ENCODE measurements around the gene DLG1.
A peak's percentile ranks its signal among the peaks of the same experiment; 100 is the strongest.
"Not testable (repeated sequence)": the region's sequence is repeated elsewhere in the genome, so short reads cannot be mapped to it uniquely, and the experiment has no call there.

Gene DLG1

GRCh38 chr3:197203714-197204146, 94.7 kb downstream of the DLG1 start:
- H3K4me1 ChIP-seq (ENCODE audit: control insufficient read depth, low read depth, low read length): peaks cover 48% of the 10 kb centered on the region
- H3K36me3 ChIP-seq (ENCODE audit: control insufficient read depth, low read depth, low read length): no peaks in the 10 kb centered on the region
- no peak overlapping the region for H3K9ac ChIP-seq (ENCODE audit: low read length)
- no peaks in the 10 kb centered on the region for H3K27me3 ChIP-seq (ENCODE audit: control insufficient read depth, insufficient read depth, low read length)
- no peaks in the 10 kb centered on the region for H3K9me3 ChIP-seq (ENCODE audit: control insufficient read depth, low read depth, low read length)
- H3K27ac ChIP-seq (ENCODE audit: low read length): no peak overlapping the region
- H3K4me3 ChIP-seq (ENCODE audit: low read length): peak overlapping the region; percentile 7

DNA sequence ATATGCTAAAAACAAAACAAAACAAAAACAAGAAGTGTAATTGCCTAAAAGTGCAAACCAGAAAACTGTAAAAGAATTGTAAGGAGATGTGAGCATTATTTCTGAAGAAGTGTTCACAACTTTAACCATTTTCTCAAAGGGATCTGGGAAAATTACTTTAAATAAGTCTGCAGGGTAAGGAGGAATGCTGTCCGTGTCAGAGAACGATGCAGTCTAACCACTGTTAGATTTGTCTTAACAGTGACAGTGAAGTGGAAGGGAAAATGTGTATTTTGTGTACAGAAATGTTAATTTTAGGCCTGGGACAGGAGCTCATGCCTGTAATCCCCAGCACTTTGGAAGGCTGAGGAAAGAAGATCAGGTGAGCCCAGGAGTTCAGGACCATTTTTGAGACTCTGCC, 95.7 kb downstream of the DLG1 start:
- no peak overlapping the region for H3K27ac ChIP-seq (ENCODE audit: low read length)
- no peak overlapping the region for H3K9ac ChIP-seq (ENCODE audit: low read length)
- no peaks in the 10 kb centered on the region for H3K27me3 ChIP-seq (ENCODE audit: control insufficient read depth, insufficient read depth, low read length)
- no peaks in the 10 kb centered on the region for H3K36me3 ChIP-seq (ENCODE audit: control insufficient read depth, low read depth, low read length)
- no peak overlapping the region for H3K4me3 ChIP-seq (ENCODE audit: low read length)
- peaks cover 48% of the 10 kb centered on the region for H3K4me1 ChIP-seq (ENCODE audit: control insufficient read depth, low read depth, low read length)
- H3K9me3 ChIP-seq (ENCODE audit: control insufficient read depth, low read depth, low read length): no peaks in the 10 kb centered on the region

DNA sequence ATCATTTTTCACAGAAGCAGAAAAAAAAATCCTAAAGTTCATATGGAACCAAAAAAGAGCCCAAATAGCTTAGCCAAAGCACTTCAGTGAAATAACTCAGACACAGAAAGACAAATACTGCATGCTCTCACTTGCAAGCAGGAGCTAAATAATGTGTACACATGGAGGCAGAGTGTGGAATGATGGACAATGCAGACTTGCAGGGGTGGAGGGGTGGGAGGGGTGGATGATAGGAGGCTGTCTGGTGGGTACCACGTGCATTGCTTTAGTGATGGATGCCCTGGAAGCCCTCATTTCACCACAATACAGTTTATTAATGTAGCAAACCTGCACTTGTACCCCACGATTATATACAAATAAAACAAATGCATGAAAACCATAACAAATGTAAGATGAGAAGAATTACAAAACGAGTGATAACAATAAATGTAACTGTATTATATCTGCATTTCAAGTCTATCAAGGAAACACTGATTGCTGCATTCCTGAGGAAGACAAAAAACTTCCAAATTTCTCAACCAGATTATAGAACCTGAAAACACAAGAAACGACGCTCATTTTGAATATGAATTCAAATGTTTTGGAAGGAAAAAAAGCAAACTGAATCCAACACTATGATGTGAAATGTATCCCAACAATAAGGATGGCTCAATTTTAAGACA, 96.5 kb downstream of the DLG1 start:
- H3K9ac ChIP-seq (ENCODE audit: low read length): no peak overlapping the region
- H3K27me3 ChIP-seq (ENCODE audit: control insufficient read depth, insufficient read depth, low read length): no peaks in the 10 kb centered on the region
- no peak overlapping the region for H3K4me3 ChIP-seq (ENCODE audit: low read length)
- H3K27ac ChIP-seq (ENCODE audit: low read length): no peak overlapping the region
- H3K9me3 ChIP-seq (ENCODE audit: control insufficient read depth, low read depth, low read length): no peaks in the 10 kb centered on the region
- no peaks in the 10 kb centered on the region for H3K36me3 ChIP-seq (ENCODE audit: control insufficient read depth, low read depth, low read length)
- H3K4me1 ChIP-seq (ENCODE audit: control insufficient read depth, low read depth, low read length): peaks cover 43% of the 10 kb centered on the region

DNA sequence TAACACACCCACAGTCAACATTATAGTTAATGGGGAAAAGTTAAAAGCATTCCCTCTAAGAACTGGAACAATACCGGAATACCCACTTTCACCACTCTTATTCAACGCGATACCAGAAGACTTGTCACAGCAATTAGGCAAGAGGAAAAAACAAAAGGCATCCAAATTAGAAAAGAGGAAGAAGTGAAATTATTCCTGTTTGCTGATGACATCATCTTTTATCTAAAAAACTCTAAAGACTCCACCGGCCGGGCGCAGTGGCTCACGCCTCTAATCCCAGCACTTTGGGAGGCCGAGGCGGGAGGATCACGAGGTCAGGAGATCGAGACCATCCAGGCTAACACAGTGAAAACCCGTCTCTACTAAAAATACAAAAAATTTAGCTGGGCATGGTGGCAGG, 97.6 kb downstream of the DLG1 start:
- H3K9ac ChIP-seq (ENCODE audit: low read length); H3K4me3 ChIP-seq (ENCODE audit: low read length); H3K27me3 ChIP-seq (ENCODE audit: control insufficient read depth, insufficient read depth, low read length); H3K9me3 ChIP-seq (ENCODE audit: control insufficient read depth, low read depth, low read length); H3K27ac ChIP-seq (ENCODE audit: low read length); H3K36me3 ChIP-seq (ENCODE audit: control insufficient read depth, low read depth, low read length): not testable (repeated sequence)
- peaks cover 41% of the 10 kb centered on the region for H3K4me1 ChIP-seq (ENCODE audit: control insufficient read depth, low read depth, low read length)

DNA sequence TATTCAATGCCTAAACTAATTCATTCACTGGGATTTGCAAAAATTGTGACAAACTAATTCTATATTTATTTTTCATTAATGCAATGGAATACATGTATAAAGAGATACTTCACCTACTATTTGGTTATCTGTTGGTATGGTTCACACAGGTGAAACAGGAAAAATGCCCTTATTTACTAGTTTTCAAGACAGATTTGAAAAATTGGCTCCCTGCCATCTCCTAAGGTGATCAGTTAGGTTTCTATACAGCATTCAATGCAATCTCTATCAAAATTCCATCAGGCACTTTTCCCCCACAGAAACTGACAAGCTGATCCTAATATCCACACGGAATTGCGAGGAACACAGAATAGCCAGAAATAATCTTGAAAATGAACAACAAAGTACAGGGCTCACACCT, 101.1 kb downstream of the DLG1 start:
- Histone ChIP-seq H3K9me3 (ENCODE audit: control insufficient read depth, low read depth, low read length) (no peaks in the 10 kb centered on the region), H3K4me1 (ENCODE audit: control insufficient read depth, low read depth, low read length) (peaks cover 9% of the 10 kb centered on the region), H3K27ac (ENCODE audit: low read length) (no peak overlapping the region), H3K27me3 (ENCODE audit: control insufficient read depth, insufficient read depth, low read length) (no peaks in the 10 kb centered on the region), H3K4me3 (ENCODE audit: low read length) (no peak overlapping the region), H3K9ac (ENCODE audit: low read length) (no peak overlapping the region), H3K36me3 (ENCODE audit: control insufficient read depth, low read depth, low read length) (no peaks in the 10 kb centered on the region)

- no peak overlapping the region for H3K4me3 ChIP-seq (ENCODE audit: low read length)
- H3K27me3 ChIP-seq (ENCODE audit: control insufficient read depth, insufficient read depth, low read length): no peaks in the 10 kb centered on the region
- H3K4me1 ChIP-seq (ENCODE audit: control insufficient read depth, low read depth, low read length): no peaks in the 10 kb centered on the region
- H3K9me3 ChIP-seq (ENCODE audit: control insufficient read depth, low read depth, low read length): no peaks in the 10 kb centered on the region
- no peak overlapping the region for H3K27ac ChIP-seq (ENCODE audit: low read length)
- H3K36me3 ChIP-seq (ENCODE audit: control insufficient read depth, low read depth, low read length): no peaks in the 10 kb centered on the region
- H3K9ac ChIP-seq (ENCODE audit: low read length): no peak overlapping the region
Observed at GRCh38 chr3:197196192-197196591, 102.2 kb downstream of the DLG1 start.

DNA sequence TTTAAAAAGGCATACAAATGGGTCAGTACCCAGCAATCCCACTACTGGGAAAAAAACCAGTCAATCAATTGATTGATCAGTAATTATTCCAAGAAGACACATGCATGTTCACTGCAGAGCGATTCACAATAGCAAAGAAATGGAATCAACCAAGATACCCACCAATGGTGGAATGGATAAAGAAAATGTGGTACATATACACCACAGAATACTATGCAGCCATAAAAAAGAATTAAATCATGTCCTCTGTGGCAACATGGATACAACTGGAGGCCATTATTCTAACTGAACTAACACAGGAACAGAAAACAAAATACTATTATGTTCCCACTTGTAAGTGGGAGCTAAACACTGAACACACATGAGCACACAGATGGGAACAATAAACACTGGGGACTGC, 103.1 kb downstream of the DLG1 start:
- Histone ChIP-seq H3K27me3 (ENCODE audit: control insufficient read depth, insufficient read depth, low read length) (no peaks in the 10 kb centered on the region), H3K9me3 (ENCODE audit: control insufficient read depth, low read depth, low read length) (no peaks in the 10 kb centered on the region), H3K36me3 (ENCODE audit: control insufficient read depth, low read depth, low read length) (no peaks in the 10 kb centered on the region), H3K27ac (ENCODE audit: low read length) (no peak overlapping the region), H3K4me1 (ENCODE audit: control insufficient read depth, low read depth, low read length) (no peaks in the 10 kb centered on the region), H3K9ac (ENCODE audit: low read length) (no peak overlapping the region), H3K4me3 (ENCODE audit: low read length) (no peak overlapping the region)

GRCh38 chr3:197193759-197194158, 104.7 kb downstream of the DLG1 start:
- not testable (repeated sequence) for H3K4me1 ChIP-seq (ENCODE audit: control insufficient read depth, low read depth, low read length); H3K9ac ChIP-seq (ENCODE audit: low read length); H3K36me3 ChIP-seq (ENCODE audit: control insufficient read depth, low read depth, low read length); H3K27ac ChIP-seq (ENCODE audit: low read length); H3K9me3 ChIP-seq (ENCODE audit: control insufficient read depth, low read depth, low read length); H3K27me3 ChIP-seq (ENCODE audit: control insufficient read depth, insufficient read depth, low read length); H3K4me3 ChIP-seq (ENCODE audit: low read length)

GRCh38 chr3:197191897-197192296, 106.5 kb downstream of the DLG1 start:
- Histone ChIP-seq H3K9ac (ENCODE audit: low read length) (no peak overlapping the region), H3K27ac (ENCODE audit: low read length) (no peak overlapping the region), H3K27me3 (ENCODE audit: control insufficient read depth, insufficient read depth, low read length) (no peaks in the 10 kb centered on the region), H3K4me3 (ENCODE audit: low read length) (no peak overlapping the region), H3K36me3 (ENCODE audit: control insufficient read depth, low read depth, low read length) (no peaks in the 10 kb centered on the region), H3K9me3 (ENCODE audit: control insufficient read depth, low read depth, low read length) (no peaks in the 10 kb centered on the region), H3K4me1 (ENCODE audit: control insufficient read depth, low read depth, low read length) (no peaks in the 10 kb centered on the region)

DNA sequence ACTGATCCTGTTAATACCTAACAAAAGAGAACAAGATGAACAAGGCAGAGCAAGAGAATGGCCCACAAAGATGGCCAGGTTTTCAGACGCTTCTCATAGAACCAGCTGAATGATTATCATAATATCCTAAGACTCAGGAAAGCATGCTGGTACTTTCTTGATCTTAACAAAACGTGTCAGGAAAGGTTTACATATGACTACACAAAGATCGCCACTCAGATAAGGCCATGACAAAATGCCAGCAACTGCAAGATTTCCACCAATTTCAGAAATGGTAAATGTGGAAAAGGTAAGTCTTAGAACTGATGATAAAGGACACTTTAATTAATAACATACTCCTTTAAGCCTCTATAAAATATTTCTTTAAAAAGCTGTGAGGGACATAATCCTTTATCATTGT, 108.8 kb downstream of the DLG1 start:
- H3K27me3 ChIP-seq (ENCODE audit: control insufficient read depth, insufficient read depth, low read length): no peaks in the 10 kb centered on the region
- no peaks in the 10 kb centered on the region for H3K4me1 ChIP-seq (ENCODE audit: control insufficient read depth, low read depth, low read length)
- no peak overlapping the region for H3K9ac ChIP-seq (ENCODE audit: low read length)
- H3K27ac ChIP-seq (ENCODE audit: low read length): no peak overlapping the region
- no peaks in the 10 kb centered on the region for H3K9me3 ChIP-seq (ENCODE audit: control insufficient read depth, low read depth, low read length)
- no peaks in the 10 kb centered on the region for H3K36me3 ChIP-seq (ENCODE audit: control insufficient read depth, low read depth, low read length)
- no peak overlapping the region for H3K4me3 ChIP-seq (ENCODE audit: low read length)

- Histone ChIP-seq H3K9ac (ENCODE audit: low read length) (no peak overlapping the region), H3K4me3 (ENCODE audit: low read length) (no peak overlapping the region), H3K36me3 (ENCODE audit: control insufficient read depth, low read depth, low read length) (no peaks in the 10 kb centered on the region), H3K9me3 (ENCODE audit: control insufficient read depth, low read depth, low read length) (no peaks in the 10 kb centered on the region), H3K4me1 (ENCODE audit: control insufficient read depth, low read depth, low read length) (peaks cover 3% of the 10 kb centered on the region), H3K27ac (ENCODE audit: low read length) (no peak overlapping the region), H3K27me3 (ENCODE audit: control insufficient read depth, insufficient read depth, low read length) (no peaks in the 10 kb centered on the region)
Observed at GRCh38 chr3:197188963-197189362, 109.4 kb downstream of the DLG1 start.

GRCh38 chr3:197186887-197187588, 111.4 kb downstream of the DLG1 start:
- no peak overlapping the region for H3K9ac ChIP-seq (ENCODE audit: low read length)
- H3K27me3 ChIP-seq (ENCODE audit: control insufficient read depth, insufficient read depth, low read length): no peaks in the 10 kb centered on the region
- H3K4me1 ChIP-seq (ENCODE audit: control insufficient read depth, low read depth, low read length): peaks cover 10% of the 10 kb centered on the region
- H3K36me3 ChIP-seq (ENCODE audit: control insufficient read depth, low read depth, low read length): no peaks in the 10 kb centered on the region
- H3K9me3 ChIP-seq (ENCODE audit: control insufficient read depth, low read depth, low read length): no peaks in the 10 kb centered on the region
- no peak overlapping the region for H3K27ac ChIP-seq (ENCODE audit: low read length)
- no peak overlapping the region for H3K4me3 ChIP-seq (ENCODE audit: low read length)

Data from iPS-18a (cell line).